Hematopoietic multipotent progenitor cell treated with erythropoietin and hydrocortisone succinate and interleukin-3 and kit ligand, for 15 days (in vitro differentiated cells): ENCODE data around the gene ABCG2.
A peak's percentile ranks its signal among the peaks of the same experiment; 100 is the strongest.
"Not testable (repeated sequence)": the region's sequence is repeated elsewhere in the genome, so short reads cannot be mapped to it uniquely, and the experiment has no call there.

Source experiments
- DNase-seq: peaks from one replicate; pipeline ENCODE4 v3.0.0-alpha.2; 2015; ENCODE audit warnings: low spot score

ABCG2 gene

GRCh38 chr4:88166608-88167007, 8.2 kb upstream of the ABCG2 start:
- no peak for DNase-seq

- DNase-seq = no peak
Observed at GRCh38 chr4:88163336-88163735, 4.9 kb upstream of the ABCG2 start.

- DNase-seq = no peak
Observed at GRCh38 chr4:88162626-88163025, 4.2 kb upstream of the ABCG2 start.

- no peak for DNase-seq
Observed at GRCh38 chr4:88159229-88159725, 838 bp upstream of the ABCG2 start.

- peak; percentile 32 for DNase-seq
Observed at GRCh38 chr4:88158038-88158488, 376 bp downstream of the ABCG2 start.

- not testable (repeated sequence) for DNase-seq
Observed at GRCh38 chr4:88152331-88152730, 6.1 kb downstream of the ABCG2 start.

GRCh38 chr4:88148560-88148959, 9.9 kb downstream of the ABCG2 start:
- DNase-seq = no peak

- no peak for DNase-seq
Observed at GRCh38 chr4:88147799-88148217, 10.6 kb downstream of the ABCG2 start.

- no peak for DNase-seq
Observed at GRCh38 chr4:88146891-88147290, 11.5 kb downstream of the ABCG2 start.

- no peak for DNase-seq
Observed at GRCh38 chr4:88144866-88145300, 13.6 kb downstream of the ABCG2 start.

- no peak for DNase-seq
Observed at GRCh38 chr4:88144048-88144447, 14.4 kb downstream of the ABCG2 start.

- DNase-seq = no peak
Observed at GRCh38 chr4:88143504-88143903, 14.9 kb downstream of the ABCG2 start.

GRCh38 chr4:88138561-88138960, 19.9 kb downstream of the ABCG2 start:
- DNase-seq = no peak

- no peak for DNase-seq
Observed at GRCh38 chr4:88137112-88137511, 21.3 kb downstream of the ABCG2 start.

GRCh38 chr4:88136249-88136648, 22.2 kb downstream of the ABCG2 start:
- no peak for DNase-seq

GRCh38 chr4:88135356-88135663, 23.1 kb downstream of the ABCG2 start:
- no peak for DNase-seq

GRCh38 chr4:88134536-88135355, 23.7 kb downstream of the ABCG2 start:
- DNase-seq = no peak

- DNase-seq = no peak
Observed at GRCh38 chr4:88134111-88134510, 24.3 kb downstream of the ABCG2 start.

GRCh38 chr4:88130544-88131305, 27.7 kb downstream of the ABCG2 start:
- no peak for DNase-seq

- DNase-seq = no peak
Observed at GRCh38 chr4:88130003-88130402, 28.4 kb downstream of the ABCG2 start.

- DNase-seq = not testable (repeated sequence)
Observed at GRCh38 chr4:88122260-88122659, 36.2 kb downstream of the ABCG2 start.

GRCh38 chr4:88119943-88120342, 38.5 kb downstream of the ABCG2 start:
- DNase-seq = no peak

- DNase-seq = no peak
Observed at GRCh38 chr4:88115587-88115986, 42.9 kb downstream of the ABCG2 start.
